Measurements from ENCODE around the gene FBXO47.

The FBXO47 gene

GRCh38 chr17:38900978-38901656, 66.1 kb downstream of the FBXO47 start:
- peak; percentile 65 for DNase-seq

DNA sequence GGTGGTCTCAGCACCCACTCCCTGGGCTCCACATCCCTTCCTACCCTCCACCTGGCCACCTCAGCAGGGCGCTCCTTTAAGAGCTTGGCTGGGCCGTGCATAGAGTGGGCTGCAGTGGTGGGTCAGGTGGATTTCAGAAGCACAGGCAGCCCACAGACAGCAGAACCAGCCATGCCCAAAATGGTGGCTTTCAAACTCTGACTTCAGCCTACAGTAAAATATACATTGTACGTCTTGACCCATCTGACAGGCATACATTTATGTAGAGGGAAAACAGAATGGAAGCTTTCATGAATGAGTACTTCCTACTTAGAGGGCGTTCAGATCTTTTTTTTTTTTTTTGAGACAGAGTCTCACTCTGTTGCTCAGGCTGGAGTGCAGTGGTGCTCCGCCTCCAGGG, 67.8 kb downstream of the FBXO47 start:
- no peak for DNase-seq

GRCh38 chr17:38898812-38899348, 68.3 kb downstream of the FBXO47 start:
- peak; percentile 88 for DNase-seq

DNA sequence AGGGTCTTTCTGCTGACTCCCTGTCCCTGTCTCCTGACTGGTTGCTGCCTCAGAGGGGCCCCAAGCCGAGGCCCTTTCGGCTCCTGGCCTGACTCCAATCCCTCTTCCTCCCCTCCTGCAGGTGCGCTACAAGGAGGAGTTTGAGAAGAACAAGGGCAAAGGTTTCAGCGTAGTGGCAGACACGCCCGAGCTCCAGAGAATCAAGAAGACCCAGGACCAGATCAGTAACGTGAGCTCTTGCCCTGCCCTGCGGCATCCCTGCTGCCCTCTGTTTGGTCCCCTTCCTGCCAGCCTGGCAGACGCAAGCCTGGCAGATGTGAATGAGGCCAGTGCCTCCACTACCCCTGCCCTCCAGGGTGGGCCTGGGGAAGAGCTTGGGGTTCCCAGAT, 68.9 kb downstream of the FBXO47 start:
- DNase-seq: no peak

DNA sequence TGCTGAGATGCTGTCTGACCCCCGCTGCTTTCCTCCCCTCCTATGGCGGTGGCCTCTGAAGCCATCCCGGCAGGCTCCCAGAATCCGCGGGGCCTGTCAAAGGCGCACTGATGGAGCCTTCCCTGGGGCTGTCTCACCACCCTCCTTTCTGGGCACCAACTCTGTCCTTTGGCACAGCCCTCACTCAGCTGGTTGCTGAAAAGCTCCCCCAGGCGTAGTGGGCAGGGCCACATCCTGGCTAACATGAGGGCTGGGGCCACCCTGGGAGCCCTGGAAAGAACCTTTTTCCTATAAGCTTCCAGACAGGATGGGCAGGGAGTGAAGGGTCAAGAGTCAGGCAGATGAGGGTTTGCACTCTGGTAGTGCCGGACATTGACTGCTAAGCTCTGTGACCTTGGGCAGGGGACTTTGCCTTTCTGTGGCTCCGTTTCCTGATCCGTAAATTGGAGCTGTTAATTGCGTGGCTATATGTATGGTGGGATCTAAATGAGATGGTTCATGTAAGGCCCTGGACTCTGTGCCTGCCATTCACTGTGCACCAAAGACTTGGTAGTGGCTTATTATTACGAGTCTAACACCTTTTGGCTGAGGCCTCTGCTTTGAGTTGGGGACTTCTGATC, 69.4 kb downstream of the FBXO47 start:
- DNase-seq: no peak

DNA sequence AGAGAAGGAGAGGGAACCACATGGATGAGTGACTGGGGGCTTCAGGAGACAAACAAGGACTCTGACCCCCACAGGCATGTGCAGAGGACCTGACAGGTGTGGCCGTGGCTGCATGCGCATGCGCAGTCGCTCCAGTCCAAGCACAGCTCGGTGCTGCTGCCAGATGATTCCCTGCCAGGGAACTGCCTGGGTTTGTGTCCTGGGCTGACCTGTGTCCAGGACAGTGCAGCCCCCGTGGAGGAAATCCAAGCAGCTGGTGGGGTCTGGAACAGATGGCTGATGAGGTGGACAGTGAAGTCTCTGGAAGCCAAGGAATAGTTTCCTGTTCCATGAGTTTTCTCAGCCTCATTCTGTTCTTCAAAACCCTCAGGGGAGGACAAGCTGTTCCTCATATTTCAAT, 70.0 kb downstream of the FBXO47 start:
- no peak for DNase-seq

- DNase-seq: no peak
Observed at GRCh38 chr17:38896346-38896954, 70.8 kb downstream of the FBXO47 start.

DNA sequence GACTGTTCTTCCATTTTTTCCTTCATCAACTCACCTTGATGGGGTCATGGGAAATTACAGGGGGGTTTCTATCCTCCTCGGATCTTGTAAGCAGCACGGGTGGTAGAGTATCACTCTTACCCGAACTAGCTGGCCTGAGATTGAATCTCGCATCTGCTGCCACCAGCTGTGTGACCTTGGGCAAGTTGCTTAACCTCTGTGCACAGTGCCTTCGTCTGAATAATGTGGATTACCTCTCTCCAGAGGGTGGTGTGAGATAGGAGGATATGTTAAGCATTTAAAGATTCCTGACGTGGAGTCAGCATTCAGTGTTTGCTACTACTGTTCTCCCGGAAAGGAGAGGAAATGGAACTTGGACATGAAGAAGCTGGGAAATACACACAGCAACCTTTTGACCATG, 72.9 kb downstream of the FBXO47 start:
- no peak for DNase-seq

- no peak for DNase-seq
Observed at GRCh38 chr17:38893607-38894006, 73.6 kb downstream of the FBXO47 start.

GRCh38 chr17:38893113-38893512, 74.1 kb downstream of the FBXO47 start:
- DNase-seq: no peak

DNA sequence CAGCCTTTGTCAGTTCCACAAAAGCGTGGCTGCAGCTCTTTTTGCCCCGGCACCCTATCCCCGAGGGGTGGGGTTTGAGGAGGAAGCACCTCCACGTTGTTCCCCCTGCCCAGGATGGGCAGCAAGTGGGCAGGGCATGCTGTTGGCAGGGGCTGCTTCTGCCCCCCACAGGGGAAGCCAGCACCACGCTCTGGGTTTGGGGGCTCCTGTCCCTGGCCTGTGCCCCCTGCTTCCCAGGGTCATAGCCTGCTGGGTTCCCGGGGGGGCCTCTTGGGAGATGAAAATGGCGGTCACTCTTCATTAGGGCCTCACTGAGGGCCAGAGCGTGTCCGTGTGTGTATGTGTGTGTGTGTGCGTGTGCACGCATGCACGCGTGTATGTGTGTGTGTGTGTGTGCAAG, 74.6 kb downstream of the FBXO47 start:
- DNase-seq: no peak

DNA sequence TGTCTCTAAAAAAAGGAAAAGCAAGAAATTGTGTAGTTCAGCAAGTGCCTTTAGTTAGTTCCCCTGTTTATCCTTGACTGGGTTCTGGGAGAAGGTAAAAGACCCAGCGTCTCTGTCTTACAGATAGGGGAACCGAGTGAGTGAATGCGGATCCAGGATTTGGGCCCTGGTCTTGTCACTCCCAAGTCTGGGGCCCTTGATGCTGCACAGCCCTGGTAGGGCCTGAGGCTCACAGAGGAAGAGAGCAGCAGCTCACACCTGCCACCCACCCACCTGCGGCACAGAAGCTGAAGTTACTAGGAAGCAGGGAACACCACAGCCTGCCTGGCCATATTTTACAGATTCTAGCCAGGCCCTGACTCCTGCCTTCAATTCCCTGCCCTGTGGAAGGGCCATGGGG, 75.1 kb downstream of the FBXO47 start:
- no peak for DNase-seq

- no peak for DNase-seq
Observed at GRCh38 chr17:38891441-38891840, 75.8 kb downstream of the FBXO47 start.

DNA sequence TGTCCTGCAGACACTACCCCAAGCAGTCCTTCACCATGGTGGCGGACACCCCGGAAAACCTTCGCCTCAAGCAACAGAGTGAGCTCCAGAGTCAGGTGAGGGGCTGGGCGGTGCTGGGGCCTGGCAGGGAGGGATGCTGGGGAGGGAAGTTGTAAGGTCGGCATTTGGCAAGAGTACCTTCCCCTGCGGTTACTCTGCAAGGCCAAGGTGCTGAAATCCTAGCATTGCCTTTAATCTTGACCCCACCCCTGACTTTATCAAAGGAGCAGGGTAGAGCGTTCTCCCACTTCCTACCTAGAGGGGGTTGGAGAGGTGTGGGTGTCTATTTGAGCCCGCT, 76.8 kb downstream of the FBXO47 start:
- no peak for DNase-seq

- DNase-seq: no peak
Observed at GRCh38 chr17:38889745-38890409, 77.3 kb downstream of the FBXO47 start.

GRCh38 chr17:38888842-38889241, 78.4 kb downstream of the FBXO47 start:
- DNase-seq: no peak

- no peak for DNase-seq
Observed at GRCh38 chr17:38886643-38887010, 80.6 kb downstream of the FBXO47 start.
